ENCODE measurements around the gene MBNL1.
"Not testable (repeated sequence)": the region's sequence is repeated elsewhere in the genome, so short reads cannot be mapped to it uniquely, and the experiment has no call there.

Gene MBNL1

DNA sequence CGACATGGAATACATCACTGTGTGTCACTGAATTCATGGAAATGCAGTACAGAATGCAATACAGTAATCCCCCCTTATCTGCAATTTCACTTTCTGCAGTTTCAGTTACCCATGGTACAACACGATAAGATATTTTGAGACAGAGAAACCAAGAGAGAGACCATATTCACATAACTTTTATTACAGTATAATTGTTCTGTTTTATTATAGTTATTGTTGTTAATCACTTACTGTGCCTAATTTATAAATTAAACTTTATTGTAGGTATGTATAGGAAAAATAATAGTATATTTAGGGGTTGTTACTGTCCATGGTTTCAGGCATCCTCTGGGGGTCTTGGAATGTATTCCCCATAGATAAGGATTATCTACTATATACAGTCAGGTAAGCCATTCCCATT is 61.8 kb downstream of the MBNL1 start:
- FAIRE-seq: no peak
- DNase-seq (ENCODE audit: insufficient read length, low spot score): no peak
- TF ChIP-seq POU2F2 (IDR thresholded peaks at IDR 0.05; ENCODE audit: low read depth, low read length) (no peak), PAX5 (IDR thresholded peaks at IDR 0.05; ENCODE audit: insufficient read depth, low read length, severe bottlenecking) (no peak), SPI1 (IDR thresholded peaks at IDR 0.05; ENCODE audit: low read depth, low read length) (no peak), TAF1 (IDR thresholded peaks at IDR 0.05; ENCODE audit: low read depth, low read length) (no peak), POLR2A (IDR thresholded peaks at IDR 0.05; ENCODE audit: low read depth, low read length) (no peak), POLR2AphosphoS5 (IDR thresholded peaks at IDR 0.05; ENCODE audit: low read depth, low read length) (no peak)

DNA sequence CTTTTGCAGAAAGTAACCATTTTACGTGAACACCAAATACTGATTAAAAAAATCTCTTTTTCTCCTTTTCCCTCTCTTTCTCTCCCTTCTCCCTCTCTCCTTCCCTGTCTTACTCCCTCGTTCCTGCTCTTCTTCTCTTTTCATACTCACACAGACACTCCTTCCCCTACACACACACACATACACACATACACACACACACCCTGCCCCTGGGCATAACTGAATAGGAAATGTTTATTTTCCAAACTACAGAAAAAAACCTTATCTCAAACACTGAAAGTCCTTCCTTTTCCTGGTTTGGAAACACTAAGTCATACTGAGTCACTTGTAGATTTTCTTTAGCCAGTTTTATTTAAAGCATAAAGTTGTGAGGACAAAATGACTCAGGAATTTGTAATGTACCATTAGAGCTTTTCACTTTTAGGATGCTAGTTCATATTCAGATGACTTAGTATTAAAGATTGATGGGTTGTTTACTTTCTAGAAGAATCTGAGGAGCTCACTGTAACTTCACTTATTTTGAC is 62.4 kb downstream of the MBNL1 start:
- TF ChIP-seq TAF1 (IDR thresholded peaks at IDR 0.05; ENCODE audit: low read depth, low read length) (no peak), POLR2AphosphoS5 (IDR thresholded peaks at IDR 0.05; ENCODE audit: low read depth, low read length) (no peak), POU2F2 (IDR thresholded peaks at IDR 0.05; ENCODE audit: low read depth, low read length) (no peak), POLR2A (IDR thresholded peaks at IDR 0.05; ENCODE audit: low read depth, low read length) (no peak), SPI1 (IDR thresholded peaks at IDR 0.05; ENCODE audit: low read depth, low read length) (no peak), PAX5 (IDR thresholded peaks at IDR 0.05; ENCODE audit: insufficient read depth, low read length, severe bottlenecking) (no peak)
- DNase-seq (ENCODE audit: insufficient read length, low spot score): no peak
- FAIRE-seq: no peak

DNA sequence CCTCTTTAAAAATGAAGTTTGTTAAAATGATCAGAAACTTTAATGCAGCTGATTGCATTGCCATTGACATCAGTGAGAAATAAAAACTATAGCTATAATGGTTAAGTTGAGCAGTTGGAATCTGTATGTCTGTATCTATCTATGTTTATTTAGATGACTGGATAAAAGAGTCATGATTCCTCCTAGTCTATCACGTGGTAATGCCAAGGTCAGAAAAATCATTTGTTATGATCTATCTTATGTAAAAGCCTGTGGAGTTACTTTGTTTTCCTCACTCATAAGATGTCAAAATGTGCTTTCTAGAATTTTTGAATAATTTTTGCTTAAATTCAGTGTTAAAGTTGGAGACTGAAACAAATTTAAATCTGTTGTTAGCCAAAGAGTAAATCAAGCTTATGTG is 63.3 kb downstream of the MBNL1 start:
- TF ChIP-seq SPI1 (IDR thresholded peaks at IDR 0.05; ENCODE audit: low read depth, low read length): no peak
- TF ChIP-seq TAF1 (IDR thresholded peaks at IDR 0.05; ENCODE audit: low read depth, low read length): no peak
- no peak for FAIRE-seq
- DNase-seq (ENCODE audit: insufficient read length, low spot score): no peak

DNA sequence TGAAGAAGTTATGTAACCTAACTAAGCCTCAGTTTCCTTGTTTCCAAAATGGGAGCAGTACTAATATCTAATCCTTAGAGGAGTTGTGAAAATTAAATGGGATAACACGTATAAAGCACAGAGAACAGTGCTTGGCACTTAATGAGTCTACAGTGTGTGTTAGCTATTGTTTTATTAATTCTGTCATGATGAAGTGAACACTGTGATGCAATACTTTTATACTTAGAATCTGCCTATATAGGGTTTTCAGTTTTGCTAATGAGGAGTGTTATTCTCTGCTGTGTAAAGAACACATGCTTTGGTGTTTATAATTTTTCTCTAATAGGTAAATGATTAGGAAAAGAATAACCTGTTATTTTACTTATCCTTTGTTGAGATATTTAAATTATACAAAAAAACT is 65.2 kb downstream of the MBNL1 start:
- DNase-seq (ENCODE audit: insufficient read length, low spot score) (no peak), FAIRE-seq (no peak)
- TF ChIP-seq SPI1 (IDR thresholded peaks at IDR 0.05; ENCODE audit: low read depth, low read length): no peak
- no peak for TF ChIP-seq POLR2AphosphoS5 (IDR thresholded peaks at IDR 0.05; ENCODE audit: low read depth, low read length)
- TF ChIP-seq POLR2A (IDR thresholded peaks at IDR 0.05; ENCODE audit: low read depth, low read length): no peak
- no peak for TF ChIP-seq PAX5 (IDR thresholded peaks at IDR 0.05; ENCODE audit: insufficient read depth, low read length, severe bottlenecking)
- no peak for TF ChIP-seq POU2F2 (IDR thresholded peaks at IDR 0.05; ENCODE audit: low read depth, low read length)
- TF ChIP-seq TAF1 (IDR thresholded peaks at IDR 0.05; ENCODE audit: low read depth, low read length): no peak

DNA sequence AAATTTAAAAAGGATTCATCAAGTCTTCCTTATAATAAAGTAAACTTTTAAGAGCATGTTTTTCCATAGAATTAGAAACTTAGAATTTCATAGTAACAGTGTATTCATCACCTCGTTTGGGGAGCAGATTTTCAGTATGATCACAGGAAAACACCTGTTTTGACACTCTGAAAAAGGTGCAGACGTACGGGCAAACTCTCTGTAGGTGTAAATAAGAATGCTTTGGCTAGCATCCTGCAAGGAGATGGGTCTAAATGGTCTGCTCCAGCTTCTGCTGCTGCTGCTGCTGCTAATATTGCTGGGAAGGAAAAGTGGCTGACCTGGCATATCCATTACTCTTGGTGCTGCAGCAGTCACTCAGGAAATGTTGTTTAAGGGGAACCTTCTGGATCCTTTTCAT is 66.0 kb downstream of the MBNL1 start:
- no peak for FAIRE-seq
- no peak for DNase-seq (ENCODE audit: insufficient read length, low spot score)
- no peak for TF ChIP-seq PAX5 (IDR thresholded peaks at IDR 0.05; ENCODE audit: insufficient read depth, low read length, severe bottlenecking)
- TF ChIP-seq POLR2AphosphoS5 (IDR thresholded peaks at IDR 0.05; ENCODE audit: low read depth, low read length): 0 out of 2 replicates have a peak, but pooled peaks have one; percentile 21
- TF ChIP-seq TAF1 (IDR thresholded peaks at IDR 0.05; ENCODE audit: low read depth, low read length): no peak
- TF ChIP-seq POLR2A (IDR thresholded peaks at IDR 0.05; ENCODE audit: low read depth, low read length): 0 out of 2 replicates have a peak, but pooled peaks have one; percentile 41
- TF ChIP-seq POU2F2 (IDR thresholded peaks at IDR 0.05; ENCODE audit: low read depth, low read length): no peak
- no peak for TF ChIP-seq SPI1 (IDR thresholded peaks at IDR 0.05; ENCODE audit: low read depth, low read length)

DNA sequence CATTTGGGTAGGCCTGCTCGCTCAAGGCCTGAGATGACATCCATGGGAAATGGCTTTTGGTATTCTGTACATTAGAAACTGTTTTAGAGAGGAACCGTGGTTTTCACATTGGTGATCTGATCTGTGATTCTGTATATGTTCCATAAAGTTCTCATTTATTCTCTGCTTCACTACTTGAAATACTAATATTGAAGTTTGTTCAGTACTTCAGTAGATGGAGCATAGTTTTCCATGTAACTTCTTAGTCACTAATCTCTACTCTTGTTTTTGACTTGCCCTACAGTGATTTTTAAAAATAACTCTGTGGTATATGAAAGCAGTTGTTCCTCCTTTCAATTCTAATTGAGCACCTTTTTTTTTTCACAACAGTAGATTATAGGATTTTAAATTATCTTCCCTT is 66.5 kb downstream of the MBNL1 start:
- FAIRE-seq: peak; percentile 80
- 0 out of 2 replicates have a peak, but pooled peaks have one; percentile 12 for TF ChIP-seq POLR2AphosphoS5 (IDR thresholded peaks at IDR 0.05; ENCODE audit: low read depth, low read length)
- TF ChIP-seq POLR2A (IDR thresholded peaks at IDR 0.05; ENCODE audit: low read depth, low read length): no peak
- no peak for DNase-seq (ENCODE audit: insufficient read length, low spot score)

DNA sequence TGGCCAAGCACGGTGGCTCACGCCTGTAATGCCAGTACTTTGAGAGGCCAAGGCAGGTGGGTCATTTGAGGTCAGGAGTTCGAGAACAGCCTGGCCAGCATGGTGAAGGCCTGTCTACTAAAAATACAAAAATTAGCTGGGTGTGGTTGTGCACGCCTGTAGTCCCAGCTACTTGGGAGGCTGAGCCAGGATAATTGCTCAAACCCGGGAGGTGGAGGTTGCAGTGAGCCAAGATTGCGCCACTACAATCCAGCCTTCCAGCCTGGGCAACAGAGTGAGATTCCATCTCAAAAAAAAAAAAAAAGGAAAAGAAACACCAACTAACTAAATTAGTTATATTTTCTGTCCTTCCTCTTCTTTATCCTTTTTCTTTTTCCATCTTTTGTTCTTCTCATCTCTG is 68.6 kb downstream of the MBNL1 start:
- not testable (repeated sequence) for FAIRE-seq

DNA sequence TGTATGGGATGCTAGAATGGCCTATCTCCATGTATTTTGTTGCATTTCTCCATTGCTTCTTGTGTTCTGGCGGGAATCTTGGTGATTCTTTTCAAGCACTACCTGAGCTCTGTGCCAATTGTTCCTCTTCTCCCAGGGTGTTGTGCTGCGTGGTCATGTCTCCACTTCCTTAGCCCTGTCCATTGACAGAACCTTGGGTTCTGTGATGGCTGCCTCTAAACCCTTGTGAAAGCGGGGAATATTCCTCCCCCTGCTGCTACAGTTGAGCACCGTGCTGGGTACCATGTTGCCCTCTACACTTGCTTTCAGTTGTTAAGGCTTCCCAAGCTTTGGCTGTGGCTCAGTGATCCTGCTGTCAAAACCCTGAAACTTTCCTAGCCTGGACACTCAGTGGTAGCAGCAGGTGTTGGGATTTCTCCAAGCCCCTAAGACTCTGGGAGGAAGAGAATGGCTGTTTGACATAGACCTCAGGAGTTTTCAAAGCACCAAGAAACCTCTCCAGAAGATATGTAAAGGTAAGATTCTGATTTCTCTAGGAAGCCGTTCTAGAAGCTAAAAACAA is 69.5 kb downstream of the MBNL1 start:
- FAIRE-seq: no peak
- no peak for DNase-seq (ENCODE audit: insufficient read length, low spot score)
- TF ChIP-seq TAF1 (IDR thresholded peaks at IDR 0.05; ENCODE audit: low read depth, low read length) (no peak), POLR2AphosphoS5 (IDR thresholded peaks at IDR 0.05; ENCODE audit: low read depth, low read length) (no peak), POLR2A (IDR thresholded peaks at IDR 0.05; ENCODE audit: low read depth, low read length) (no peak), SPI1 (IDR thresholded peaks at IDR 0.05; ENCODE audit: low read depth, low read length) (no peak), PAX5 (IDR thresholded peaks at IDR 0.05; ENCODE audit: insufficient read depth, low read length, severe bottlenecking) (no peak), POU2F2 (IDR thresholded peaks at IDR 0.05; ENCODE audit: low read depth, low read length) (no peak)

More for the DNA sequence above, 68.6 kb downstream of the MBNL1 start:
- DNase-seq (ENCODE audit: insufficient read length, low spot score): not testable (repeated sequence)

DNA sequence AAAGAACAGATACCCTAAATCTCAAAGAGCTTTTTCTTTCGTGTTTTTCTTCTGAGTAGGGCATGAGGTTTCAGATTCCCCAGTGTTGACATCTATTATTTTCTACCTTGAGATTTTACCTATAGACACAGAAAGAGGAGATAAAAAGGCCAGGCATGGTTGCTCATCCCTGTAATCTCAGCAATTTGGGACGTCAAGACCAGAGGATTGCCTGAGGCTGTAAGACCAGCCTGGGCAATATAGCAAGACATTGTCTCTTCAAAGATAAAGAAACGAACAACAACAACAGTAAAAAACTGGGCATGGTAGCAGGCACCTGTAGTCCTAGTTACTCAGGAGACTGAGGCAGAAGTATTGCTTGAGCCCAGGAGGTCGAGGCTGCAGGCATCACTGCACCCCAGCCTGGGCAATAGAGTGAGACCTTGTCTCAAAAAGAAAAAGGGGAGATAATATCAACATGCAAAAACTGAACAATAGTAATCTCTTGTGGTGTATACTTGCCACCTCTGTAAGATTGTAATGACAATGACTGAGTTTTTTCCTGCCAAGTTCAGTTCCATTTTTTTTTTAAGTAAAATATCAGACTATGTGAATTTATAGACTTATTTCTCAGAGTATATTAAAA is 71.3 kb downstream of the MBNL1 start:
- no peak for FAIRE-seq
- no peak for TF ChIP-seq SPI1 (IDR thresholded peaks at IDR 0.05; ENCODE audit: low read depth, low read length)
- TF ChIP-seq POLR2A (IDR thresholded peaks at IDR 0.05; ENCODE audit: low read depth, low read length): no peak
- TF ChIP-seq POLR2AphosphoS5 (IDR thresholded peaks at IDR 0.05; ENCODE audit: low read depth, low read length): no peak
- TF ChIP-seq POU2F2 (IDR thresholded peaks at IDR 0.05; ENCODE audit: low read depth, low read length): no peak
- TF ChIP-seq TAF1 (IDR thresholded peaks at IDR 0.05; ENCODE audit: low read depth, low read length): no peak
- no peak for TF ChIP-seq PAX5 (IDR thresholded peaks at IDR 0.05; ENCODE audit: insufficient read depth, low read length, severe bottlenecking)
- DNase-seq (ENCODE audit: insufficient read length, low spot score): no peak

DNA sequence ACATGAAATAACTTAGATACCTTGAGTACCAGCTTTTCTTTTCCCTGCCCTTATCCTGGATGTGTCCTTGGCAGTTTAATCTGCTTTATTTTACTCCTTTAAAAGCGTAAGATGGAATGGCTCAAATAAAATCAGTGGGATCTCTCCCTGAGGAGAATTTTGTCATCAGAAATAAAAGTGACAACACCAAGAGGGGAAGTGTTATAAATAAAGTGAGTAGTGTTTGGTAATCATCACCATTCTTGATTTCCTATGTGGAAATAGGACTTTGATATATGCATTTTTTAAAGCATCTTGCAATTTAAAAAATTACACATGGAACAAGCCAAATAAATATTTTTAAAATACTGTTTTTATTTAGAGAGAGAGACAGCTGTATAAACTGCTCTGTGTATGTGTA is 76.5 kb downstream of the MBNL1 start:
- DNase-seq (ENCODE audit: insufficient read length, low spot score): no peak
- FAIRE-seq: no peak
- no peak for TF ChIP-seq SPI1 (IDR thresholded peaks at IDR 0.05; ENCODE audit: low read depth, low read length)
- no peak for TF ChIP-seq POLR2AphosphoS5 (IDR thresholded peaks at IDR 0.05; ENCODE audit: low read depth, low read length)
- TF ChIP-seq TAF1 (IDR thresholded peaks at IDR 0.05; ENCODE audit: low read depth, low read length): no peak
- no peak for TF ChIP-seq PAX5 (IDR thresholded peaks at IDR 0.05; ENCODE audit: insufficient read depth, low read length, severe bottlenecking)
- TF ChIP-seq POLR2A (IDR thresholded peaks at IDR 0.05; ENCODE audit: low read depth, low read length): no peak
- no peak for TF ChIP-seq POU2F2 (IDR thresholded peaks at IDR 0.05; ENCODE audit: low read depth, low read length)

Measured in GM12891 (cell line).